Measurements from ENCODE around the gene LCN15. TPM values are rescaled to one million over a fixed set of nuclear protein-coding genes. Genes with fewer than 3 reads are reported as not detected.
"Not testable (repeated sequence)": the region's sequence is repeated elsewhere in the genome, so short reads cannot be mapped to it uniquely, and the experiment has no call there.

LCN15 gene
- total RNA-seq, 4 donors from 2014 or later: not detected

GRCh38 chr9:136786451-136786850 lies 22.1 kb upstream of the LCN15 start:
- Histone ChIP-seq H3K27ac (no peak overlapping the region), H3K4me1 (peaks cover 0 to 22% (median 4%) of the 10 kb centered on the region in 3 donors), H3K36me3 (no peaks in the 10 kb centered on the region), H3K27me3 (no peaks in the 10 kb centered on the region), H3K9me3 (no peaks in the 10 kb centered on the region), H3K4me3 (no peak overlapping the region)
- TF ChIP-seq POLR2A (IDR thresholded peaks at IDR 0.05) (no peak), CTCF (IDR thresholded peaks at IDR 0.05) (no peak), EP300 (IDR thresholded peaks at IDR 0.05) (no peak), POLR2AphosphoS5 (IDR thresholded peaks at IDR 0.05) (no peak)
- no peak for ATAC-seq
- 40 to 80% methylated on average over 1 to 8 of the region's 10 CpGs for WGBS, 2 donors (ENCODE audit: low coverage in 1 of 2)

- not testable (repeated sequence) for H3K27me3 ChIP-seq, H3K4me3 ChIP-seq, H3K36me3 ChIP-seq, ATAC-seq, H3K27ac ChIP-seq, H3K9me3 ChIP-seq
- H3K4me1 ChIP-seq: peaks cover 0 to 19% (median 4%) of the 10 kb centered on the region in 3 donors
- WGBS, 2 donors (ENCODE audit: low coverage in 1 of 2): 78 to 85% methylated on average over 7 to 12 of the region's 23 CpGs
Observed at GRCh38 chr9:136785565-136786355, 21.4 kb upstream of the LCN15 start.

- WGBS, 2 donors (ENCODE audit: low coverage in 1 of 2): 85 to 100% methylated on average over 1 to 6 of the region's 6 CpGs
- ATAC-seq: no peak
- Histone ChIP-seq H3K36me3 (no peaks in the 10 kb centered on the region), H3K9me3 (no peaks in the 10 kb centered on the region), H3K4me3 (no peak overlapping the region), H3K27ac (no peak overlapping the region), H3K4me1 (peaks cover 0 to 12% (median 0%) of the 10 kb centered on the region in 3 donors), H3K27me3 (no peaks in the 10 kb centered on the region)
- TF ChIP-seq EP300 (IDR thresholded peaks at IDR 0.05) (no peak), POLR2AphosphoS5 (IDR thresholded peaks at IDR 0.05) (no peak), POLR2A (IDR thresholded peaks at IDR 0.05) (no peak), CTCF (IDR thresholded peaks at IDR 0.05) (no peak)
Observed at GRCh38 chr9:136784997-136785361, 20.7 kb upstream of the LCN15 start.

GRCh38 chr9:136784249-136784996 lies 20.1 kb upstream of the LCN15 start:
- Histone ChIP-seq H3K4me1 (peaks cover 0 to 9% (median 0%) of the 10 kb centered on the region in 3 donors), H3K9me3 (no peaks in the 10 kb centered on the region), H3K27ac (no peak overlapping the region), H3K4me3 (no peak overlapping the region), H3K27me3 (no peaks in the 10 kb centered on the region), H3K36me3 (no peaks in the 10 kb centered on the region)
- 53 to 55% methylated on average over 9 of the region's 9 CpGs for WGBS, 2 donors (ENCODE audit: low coverage in 1 of 2)
- TF ChIP-seq POLR2AphosphoS5 (IDR thresholded peaks at IDR 0.05) (no peak), EP300 (IDR thresholded peaks at IDR 0.05) (no peak), CTCF (IDR thresholded peaks at IDR 0.05) (peak; percentile 42 to 63 (median 56)), POLR2A (IDR thresholded peaks at IDR 0.05) (no peak)
- ATAC-seq: no peak

GRCh38 chr9:136782452-136782851 lies 18.1 kb upstream of the LCN15 start:
- Histone ChIP-seq H3K4me1 (peaks cover 0 to 2% (median 0%) of the 10 kb centered on the region in 3 donors), H3K36me3 (no peaks in the 10 kb centered on the region), H3K4me3 (no peak overlapping the region), H3K9me3 (no peaks in the 10 kb centered on the region), H3K27ac (no peak overlapping the region), H3K27me3 (no peaks in the 10 kb centered on the region)
- WGBS, 2 donors (ENCODE audit: low coverage in 1 of 2): 93 to 97% methylated on average over 3 of the region's 3 CpGs
- TF ChIP-seq POLR2AphosphoS5 (IDR thresholded peaks at IDR 0.05) (no peak), EP300 (IDR thresholded peaks at IDR 0.05) (no peak), POLR2A (IDR thresholded peaks at IDR 0.05) (no peak), CTCF (IDR thresholded peaks at IDR 0.05) (no peak)
- no peak for ATAC-seq

Data from gastroesophageal sphincter (tissue), 4 donors.